HPDE6-E6E7 (cell line): ENCODE measurements around the gene ALDOC.
A peak's percentile ranks its signal among the peaks of the same experiment; 100 is the strongest.

Experiments used
- DNase-seq: peaks from one replicate; pipeline ENCODE4 v3.0.0; 2011; ENCODE audit warnings: missing footprints; ENCODE audit errors: extremely low spot score

The ALDOC gene

DNA sequence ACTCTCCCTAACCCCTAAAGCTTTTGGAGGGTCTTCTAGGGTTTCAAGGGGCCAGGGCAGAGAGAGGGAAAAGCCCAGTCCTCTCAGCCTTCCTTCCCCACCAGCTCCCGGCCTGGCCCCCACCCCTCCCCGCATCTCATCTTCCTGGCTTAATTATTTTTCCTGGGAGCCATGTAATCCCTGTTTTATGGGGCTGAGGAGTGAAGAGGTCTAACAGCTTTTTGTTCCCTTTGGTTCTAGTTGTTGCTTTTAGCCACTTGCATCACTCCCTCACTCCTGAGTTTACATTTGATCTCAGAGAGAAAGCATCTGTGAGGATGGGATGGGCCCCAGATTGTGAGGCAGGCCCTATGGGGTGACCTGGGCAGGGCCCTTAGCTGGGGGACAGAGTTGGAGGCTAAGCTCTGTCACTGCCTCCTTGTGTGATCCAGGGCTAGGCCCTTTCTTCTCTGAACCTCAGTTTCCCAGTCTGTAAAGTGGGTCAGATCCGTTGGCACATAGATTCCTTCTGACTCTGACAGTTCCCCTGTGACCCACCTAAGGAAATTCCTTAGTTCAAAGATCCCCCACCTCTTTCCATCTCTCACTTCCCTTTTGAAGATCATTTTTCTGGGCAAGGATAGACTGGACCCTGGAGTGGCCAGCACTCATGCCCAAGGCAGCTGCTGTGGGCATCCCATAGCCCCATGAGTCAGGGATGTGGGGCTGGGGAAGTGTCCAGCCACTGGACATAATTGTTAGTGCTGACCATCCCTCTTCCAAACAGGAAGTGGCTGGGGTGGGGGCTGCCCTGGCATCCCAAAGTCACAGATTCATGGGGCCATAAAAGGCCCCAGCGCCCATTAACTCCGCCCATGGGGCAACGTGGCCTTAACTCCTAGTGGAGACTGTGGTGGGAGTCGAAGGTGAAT lies 44.4 kb downstream of the ALDOC start:
- no peak for DNase-seq

GRCh38 chr17:28530926-28531325 lies 45.8 kb downstream of the ALDOC start:
- no peak for DNase-seq

DNA sequence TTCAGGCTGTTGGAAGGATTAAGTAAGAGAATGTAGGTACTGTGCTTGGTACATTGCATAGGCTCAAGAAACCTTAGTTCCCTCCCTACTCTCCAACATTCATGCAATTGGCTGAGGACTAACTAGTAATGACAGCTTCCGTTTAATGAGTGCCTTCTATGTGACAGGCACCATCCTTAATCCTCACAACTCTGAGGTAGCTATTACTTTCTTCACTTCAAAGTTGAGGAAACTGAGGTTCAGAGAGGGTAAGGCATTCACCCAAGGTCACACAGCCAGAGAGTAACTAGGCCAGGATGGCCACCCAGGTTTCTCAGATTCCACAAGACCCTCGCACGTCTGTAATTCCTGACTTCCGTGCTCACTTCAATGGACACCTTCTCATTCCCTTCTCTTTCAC lies 46.4 kb downstream of the ALDOC start:
- no peak for DNase-seq

DNA sequence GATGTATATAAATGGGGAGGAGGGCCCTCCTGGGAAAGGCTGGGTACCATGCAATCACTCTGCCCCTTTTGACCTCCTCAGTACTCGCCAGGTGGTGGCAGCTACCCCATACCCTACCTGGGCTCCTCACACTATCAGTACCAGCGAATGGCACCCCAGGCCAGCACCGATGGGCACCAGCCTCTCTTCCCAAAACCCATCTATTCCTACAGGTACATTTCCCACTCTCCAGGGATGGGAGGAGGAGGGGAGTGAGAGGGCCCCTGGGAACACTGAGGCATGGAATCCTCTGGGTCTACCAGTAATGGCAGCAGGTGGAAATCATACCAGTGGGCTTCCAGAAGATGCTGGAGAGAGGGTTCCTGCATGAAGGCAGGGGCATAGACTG lies 47.7 kb downstream of the ALDOC start:
- DNase-seq, result no peak

DNA sequence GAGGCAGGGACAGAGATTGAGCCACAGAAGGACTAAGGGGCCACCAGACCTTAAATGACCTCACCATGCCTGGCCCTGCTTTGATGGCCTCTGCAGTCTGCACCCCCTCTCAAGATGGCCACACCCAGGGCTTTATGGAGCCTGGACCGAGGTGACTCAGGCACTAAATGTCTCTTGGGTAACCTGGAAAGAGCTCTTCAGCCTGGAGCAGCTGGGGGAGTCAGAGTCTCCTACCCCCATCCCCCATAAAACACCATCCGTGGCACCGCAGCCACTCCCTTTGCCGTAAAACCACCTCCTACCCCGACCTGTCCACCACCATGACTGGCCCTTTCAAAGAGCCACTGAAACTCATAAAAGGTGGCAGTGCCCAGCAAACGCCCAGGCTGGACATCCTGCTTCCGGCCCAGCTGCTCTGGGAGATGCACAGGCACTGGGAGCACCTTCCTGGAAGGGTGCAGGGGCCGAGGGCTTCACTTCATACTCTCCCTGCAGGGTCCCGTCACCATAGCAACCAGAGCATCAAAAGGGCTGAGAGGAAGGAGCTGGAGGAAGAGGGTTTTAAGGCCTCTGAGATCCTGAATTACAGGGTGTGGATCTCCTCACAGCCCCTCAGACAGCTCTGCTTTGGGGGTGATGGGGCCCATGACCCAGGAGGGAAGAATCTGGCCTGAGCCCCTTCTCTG lies 48.2 kb downstream of the ALDOC start:
- DNase-seq, result no peak

GRCh38 chr17:28527859-28528258 lies 48.8 kb downstream of the ALDOC start:
- peak; percentile 60 for DNase-seq

- DNase-seq, result no peak
Observed at GRCh38 chr17:28527181-28527681, 49.5 kb downstream of the ALDOC start.

- DNase-seq, result no peak
Observed at GRCh38 chr17:28526381-28526780, 50.3 kb downstream of the ALDOC start.

GRCh38 chr17:28524476-28525424 lies 51.9 kb downstream of the ALDOC start:
- peak; percentile 72 for DNase-seq

DNA sequence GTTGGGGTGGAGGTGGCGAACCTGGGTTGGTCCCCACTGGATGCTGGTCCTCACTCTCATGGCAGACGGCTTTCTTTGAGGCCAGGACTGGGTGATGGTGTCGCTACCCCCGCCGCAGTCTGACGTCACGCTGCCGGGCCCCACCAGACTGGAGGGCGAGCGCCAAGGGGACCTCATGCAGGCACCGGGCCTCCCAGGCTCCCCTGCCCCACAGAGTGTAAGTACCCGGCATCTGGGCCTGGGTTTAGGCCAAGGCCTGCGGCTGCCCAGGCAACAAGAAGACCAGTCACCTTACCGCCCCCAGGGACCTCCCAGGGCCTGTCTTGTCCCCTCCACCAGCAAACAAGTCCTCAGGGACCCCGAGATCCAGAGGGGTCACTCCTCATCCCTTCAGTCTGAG lies 52.8 kb downstream of the ALDOC start:
- no peak for DNase-seq

GRCh38 chr17:28523186-28523585 lies 53.5 kb downstream of the ALDOC start:
- no peak for DNase-seq
